Measurements from ENCODE around the gene IFRD2.
A peak's percentile ranks its signal among the peaks of the same experiment; 100 is the strongest.
"Not testable (repeated sequence)": the region's sequence is repeated elsewhere in the genome, so short reads cannot be mapped to it uniquely, and the experiment has no call there.

Gene IFRD2

DNA sequence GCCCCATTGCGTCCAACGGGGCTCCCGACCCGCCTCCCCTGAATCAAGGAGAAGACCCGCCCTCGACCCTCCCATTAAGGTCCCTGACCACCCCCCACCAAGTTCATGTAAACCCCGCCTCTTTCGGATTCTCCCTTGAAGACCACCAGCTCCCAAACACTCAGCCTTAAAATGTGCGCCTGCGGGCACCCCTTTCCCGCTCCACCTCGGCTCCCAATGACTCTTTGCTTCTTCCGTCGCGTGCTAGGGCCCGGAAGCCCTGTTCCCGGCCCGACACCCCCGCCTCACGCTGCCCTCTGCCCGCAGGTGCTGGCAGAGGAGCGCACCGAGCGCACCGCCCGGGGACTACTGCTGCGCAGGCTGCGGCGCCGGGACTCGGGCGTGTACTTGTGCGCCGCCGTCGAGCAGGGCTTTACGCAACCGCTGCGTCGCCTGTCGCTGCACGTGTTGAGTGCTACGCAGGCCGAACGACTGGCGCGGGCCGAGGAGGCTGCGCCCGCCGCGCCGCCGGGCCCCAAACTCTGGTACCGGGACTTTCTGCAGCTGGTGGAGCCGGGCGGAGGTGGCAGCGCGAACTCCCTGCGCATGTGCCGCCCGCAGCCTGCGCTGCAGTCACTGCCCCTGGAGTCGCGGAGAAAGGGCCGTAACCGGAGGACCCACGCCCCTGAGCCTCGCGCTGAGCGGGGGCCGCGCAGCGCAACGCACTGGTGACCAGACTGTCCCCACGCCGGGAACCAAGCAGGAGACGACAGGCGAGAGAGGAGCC, 16.1 kb downstream of the IFRD2 start:
- no peak for TF ChIP-seq CTCF (IDR thresholded peaks at IDR 0.05; ENCODE audit: borderline replicate concordance, control extremely low read depth, extremely low read depth, insufficient read depth, missing control alignments)
- DNase-seq (ENCODE audit: low spot score) = no peak
- in situ Hi-C loops (cut with MboI; ENCODE audit: low sequenced_read_pairs, unreplicated experiment) = no loop called here

DNA sequence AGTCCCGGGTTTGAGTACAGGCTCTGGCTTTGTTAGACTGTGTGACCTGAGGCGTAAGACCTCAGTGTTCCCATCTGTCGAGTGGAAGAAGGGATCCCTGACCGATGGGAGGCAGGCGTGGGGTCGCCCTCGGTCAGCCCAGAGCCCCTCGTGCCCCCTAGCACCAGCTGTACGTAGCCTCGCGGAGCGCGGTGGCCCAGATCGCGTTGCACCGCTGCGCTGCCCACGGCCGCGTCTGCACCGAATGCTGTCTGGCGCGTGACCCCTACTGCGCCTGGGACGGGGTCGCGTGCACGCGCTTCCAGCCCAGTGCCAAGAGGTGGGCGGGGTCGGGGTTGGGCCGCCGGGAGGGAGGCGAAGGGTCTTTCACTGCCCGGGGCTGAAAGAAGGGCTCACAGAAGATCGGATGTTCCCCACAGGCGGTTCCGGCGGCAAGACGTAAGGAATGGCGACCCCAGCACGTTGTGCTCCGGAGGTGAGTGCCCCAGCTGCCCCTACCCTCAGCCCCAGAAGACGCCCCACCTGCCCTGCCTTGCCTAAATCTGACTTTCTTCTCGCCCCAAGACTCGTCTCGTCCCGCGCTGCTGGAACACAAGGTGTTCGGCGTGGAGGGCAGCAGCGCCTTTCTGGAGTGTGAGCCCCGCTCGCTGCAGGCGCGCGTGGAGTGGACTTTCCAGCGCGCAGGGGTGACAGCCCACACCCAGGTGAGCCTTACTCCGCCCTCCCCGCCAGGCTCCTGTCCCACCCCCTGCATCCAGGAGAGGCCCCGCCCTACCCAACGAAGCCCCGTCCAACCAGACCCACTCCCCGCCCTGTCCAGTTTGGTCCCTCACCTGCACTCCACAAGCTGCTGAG, 16.9 kb downstream of the IFRD2 start:
- in situ Hi-C loops (cut with MboI; ENCODE audit: low sequenced_read_pairs, unreplicated experiment) = no loop called here
- no peak for TF ChIP-seq CTCF (IDR thresholded peaks at IDR 0.05; ENCODE audit: borderline replicate concordance, control extremely low read depth, extremely low read depth, insufficient read depth, missing control alignments)
- DNase-seq (ENCODE audit: low spot score) = no peak

DNA sequence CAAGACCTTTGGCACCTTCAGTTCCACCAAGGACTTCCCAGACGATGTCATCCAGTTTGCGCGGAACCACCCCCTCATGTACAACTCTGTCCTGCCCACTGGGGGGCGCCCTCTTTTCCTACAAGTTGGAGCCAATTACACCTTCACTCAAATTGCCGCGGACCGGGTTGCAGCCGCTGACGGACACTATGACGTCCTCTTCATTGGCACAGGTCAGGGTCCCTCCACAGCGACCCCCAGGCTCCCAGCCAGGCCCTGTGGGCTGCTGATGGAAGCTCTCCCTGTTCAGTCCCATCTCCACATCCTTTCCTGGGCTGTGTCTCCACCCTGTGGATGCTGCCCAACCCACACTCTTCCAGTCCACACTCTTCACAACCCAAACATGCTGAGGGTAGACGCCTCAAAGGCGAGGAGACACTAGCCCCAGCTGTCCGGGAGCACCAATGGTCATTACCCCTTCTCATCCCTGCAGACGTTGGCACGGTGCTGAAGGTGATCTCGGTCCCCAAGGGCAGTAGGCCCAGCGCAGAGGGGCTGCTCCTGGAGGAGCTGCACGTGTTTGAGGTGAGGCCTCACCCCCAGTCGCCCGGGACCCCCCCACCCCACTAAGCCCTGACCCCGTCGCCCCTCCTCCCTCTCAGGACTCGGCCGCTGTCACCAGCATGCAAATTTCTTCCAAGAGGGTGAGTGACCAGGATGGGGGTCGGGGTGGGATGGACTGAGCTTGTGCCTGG, 17.7 kb downstream of the IFRD2 start:
- in situ Hi-C loops (cut with MboI; ENCODE audit: low sequenced_read_pairs, unreplicated experiment) = loop anchor here (5.0 kb wide), 1 partner anchor 82 kb away; the partner anchor contains the start of gene GNAT1
- DNase-seq (ENCODE audit: low spot score) = peak; percentile 83
- peak; percentile 50 for TF ChIP-seq CTCF (IDR thresholded peaks at IDR 0.05; ENCODE audit: borderline replicate concordance, control extremely low read depth, extremely low read depth, insufficient read depth, missing control alignments)

DNA sequence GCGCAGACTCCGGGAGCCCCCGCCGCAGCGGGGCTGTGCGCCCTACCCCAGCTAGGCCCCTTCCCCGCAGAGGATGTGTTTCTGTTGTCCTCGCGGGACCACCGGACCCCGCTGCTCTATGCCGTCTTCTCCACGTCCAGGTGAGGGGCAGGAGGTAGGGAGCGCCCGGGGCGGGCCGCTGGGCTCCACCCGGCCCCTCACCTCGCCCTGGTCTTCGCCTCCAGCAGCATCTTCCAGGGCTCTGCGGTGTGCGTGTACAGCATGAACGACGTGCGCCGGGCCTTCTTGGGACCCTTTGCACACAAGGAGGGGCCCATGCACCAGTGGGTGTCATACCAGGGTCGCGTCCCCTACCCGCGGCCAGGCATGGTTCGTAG, 18.6 kb downstream of the IFRD2 start:
- in situ Hi-C loops (cut with MboI; ENCODE audit: low sequenced_read_pairs, unreplicated experiment) = loop anchor here (5.0 kb wide), 1 partner anchor 81 kb away; the partner anchor contains the start of gene GNAT1
- TF ChIP-seq CTCF (IDR thresholded peaks at IDR 0.05; ENCODE audit: borderline replicate concordance, control extremely low read depth, extremely low read depth, insufficient read depth, missing control alignments) = no peak
- DNase-seq (ENCODE audit: low spot score) = no peak

DNA sequence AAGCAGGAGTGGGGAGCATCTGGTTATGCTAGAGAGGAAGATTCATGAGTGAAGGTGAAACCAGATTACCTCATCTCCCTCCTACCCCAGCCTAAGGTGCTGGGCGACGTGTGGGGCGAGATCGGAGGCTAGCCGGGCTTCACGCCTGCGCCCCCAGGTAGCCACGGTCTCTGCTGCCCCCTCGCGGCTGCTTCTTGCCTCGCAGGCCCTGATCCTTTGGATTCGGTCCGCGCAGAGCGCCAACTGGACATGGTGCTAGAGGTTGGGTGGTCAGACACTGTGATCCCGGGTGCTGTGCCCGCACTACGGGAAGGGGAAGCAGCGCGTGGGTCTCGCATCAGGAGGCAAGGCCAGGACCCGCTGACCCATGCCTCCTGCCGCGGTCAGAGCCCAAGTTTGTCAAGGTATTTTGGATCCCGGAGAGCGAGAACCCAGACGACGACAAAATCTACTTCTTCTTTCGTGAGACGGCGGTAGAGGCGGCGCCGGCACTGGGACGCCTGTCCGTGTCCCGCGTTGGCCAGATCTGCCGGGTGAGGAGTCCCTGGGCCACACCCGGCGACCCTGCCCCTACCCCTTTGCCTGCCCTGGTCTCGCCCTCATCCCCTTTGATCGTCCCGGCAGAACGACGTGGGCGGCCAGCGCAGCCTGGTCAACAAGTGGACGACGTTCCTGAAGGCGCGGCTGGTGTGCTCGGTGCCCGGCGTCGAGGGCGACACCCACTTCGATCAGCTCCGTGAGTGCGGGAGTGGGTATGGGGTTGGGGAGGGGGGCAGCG, 19.1 kb downstream of the IFRD2 start:
- in situ Hi-C loops (cut with MboI; ENCODE audit: low sequenced_read_pairs, unreplicated experiment) = loop anchor here (5.0 kb wide), 1 partner anchor 81 kb away; the partner anchor contains the start of gene GNAT1
- DNase-seq (ENCODE audit: low spot score) = peak; percentile 98
- peak; percentile 99 for TF ChIP-seq CTCF (IDR thresholded peaks at IDR 0.05; ENCODE audit: borderline replicate concordance, control extremely low read depth, extremely low read depth, insufficient read depth, missing control alignments)

DNA sequence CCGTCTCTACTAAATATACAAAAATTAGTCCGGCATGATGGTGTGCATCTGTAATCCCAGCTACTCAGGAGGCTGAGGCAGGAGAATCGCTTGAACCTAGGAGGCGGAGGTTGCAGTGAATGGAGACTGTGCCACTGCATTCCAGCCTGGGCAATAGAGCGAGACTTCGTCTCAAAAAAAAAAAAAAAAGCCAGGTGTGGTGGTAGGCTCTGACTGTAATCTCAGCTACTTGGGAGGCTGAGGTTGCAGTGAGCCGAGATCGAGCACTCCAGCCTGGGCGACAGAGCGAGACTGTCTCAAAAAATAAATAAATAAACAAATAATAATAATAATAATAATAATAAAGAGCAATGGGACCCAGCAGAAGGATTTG, 19.7 kb downstream of the IFRD2 start:
- DNase-seq (ENCODE audit: low spot score) = not testable (repeated sequence)
- in situ Hi-C loops (cut with MboI; ENCODE audit: low sequenced_read_pairs, unreplicated experiment) = loop anchor here (5.0 kb wide), 1 partner anchor 80 kb away; the partner anchor contains the start of gene GNAT1

Measured in GM13976 (cell line).